ENCODE measurements around the gene KCNN1. TPM values are rescaled to one million over a fixed set of nuclear protein-coding genes. Genes with fewer than 3 reads are reported as not detected.

The KCNN1 gene
- total RNA-seq, 1 experiment from 2014 or later, result 9.2 TPM

- H3K36me3 Mint-ChIP-seq (ENCODE audit: insufficient read depth in 1 of 3, low read depth in 3 of 3), result peaks cover 0 to 4% (median 0%) of the 10 kb centered on the region in 3 experiments; a peak in 2 of 7 replicates
- no peak overlapping the region for H3K14ac ChIP-seq (ENCODE audit: insufficient read depth, low read length)
- no peak overlapping the region for H2BK120ac ChIP-seq (ENCODE audit: low read depth, low read length, poor library complexity, severe bottlenecking)
- H2BK20ac ChIP-seq (ENCODE audit: low read depth, low read length, poor library complexity, severe bottlenecking), result no peak overlapping the region
- H3K27ac Mint-ChIP-seq, result no peak overlapping the region
- H4K5ac ChIP-seq (ENCODE audit: insufficient read length, low read depth, low read length), result no peak overlapping the region
- no peak for DNase-seq
- H4K8ac ChIP-seq (replicated peaks; ENCODE audit: insufficient read length, low read depth, low read length), result no peak overlapping the region
- no peaks in the 10 kb centered on the region for H3K79me2 ChIP-seq (ENCODE audit: insufficient read depth, low read length)
- H3K27me3 ChIP-seq (ENCODE audit: insufficient read depth, low read length), result peaks cover 27% of the 10 kb centered on the region; the same call in 1 of the 2 replicates
- H3K4me1 ChIP-seq (ENCODE audit: insufficient read depth, low read length), result peaks cover 1% of the 10 kb centered on the region; the same call in 1 of the 2 replicates
- H3K18ac ChIP-seq (ENCODE audit: insufficient read length, low read depth, low read length), result peak overlapping the region; percentile 24
- no peak overlapping the region for H2BK5ac ChIP-seq (ENCODE audit: insufficient read length, low read length)
- no peak overlapping the region for H3K9ac ChIP-seq (ENCODE audit: extremely low read depth, insufficient read length, low read length)
- no CpG with 5 or more reads among the region's 16 CpGs for WGBS (ENCODE audit: extremely low coverage, insufficient read length, low lambda C conversion rate)
- no peak overlapping the region for H2AK5ac ChIP-seq (ENCODE audit: insufficient read length, low read length)
- no peak overlapping the region for H3K4ac ChIP-seq (ENCODE audit: low read depth, low read length)
- no peaks in the 10 kb centered on the region for H4K20me1 ChIP-seq (ENCODE audit: control insufficient read depth, insufficient read depth, insufficient read length)
- peaks cover 49% of the 10 kb centered on the region for H3K27me3 Mint-ChIP-seq (ENCODE audit: low read depth)
- peak overlapping the region; percentile 63 for H3K4me2 ChIP-seq (ENCODE audit: insufficient read depth, insufficient read length, low read length)
- no peak overlapping the region for H3K23ac ChIP-seq (ENCODE audit: insufficient read length, low read depth, low read length)
- H2BK12ac ChIP-seq (ENCODE audit: insufficient read length, low read depth, low read length), result no peak overlapping the region
- H3T11ph ChIP-seq (ENCODE audit: low read length), result no peak overlapping the region
- peaks cover 39% of the 10 kb centered on the region for H3K23me2 ChIP-seq (ENCODE audit: insufficient read length, low read depth, low read length, poor library complexity, severe bottlenecking)
- no peaks in the 10 kb centered on the region for H3K79me1 ChIP-seq (ENCODE audit: insufficient read depth, low read depth, low read length, poor library complexity, severe bottlenecking)
- H3K9me3 Mint-ChIP-seq, result no peaks in the 10 kb centered on the region; a peak in 1 of 5 replicates
- no peak overlapping the region for H2AFZ ChIP-seq (ENCODE audit: low read length)
- peaks cover 29 to 40% of the 10 kb centered on the region in 2 experiments for H3K4me1 Mint-ChIP-seq
- no peak overlapping the region for H2BK15ac ChIP-seq (ENCODE audit: low read depth, low read length)
- peak overlapping the region; percentile 59 to 84 for H3K4me3 Mint-ChIP-seq
- no peaks in the 10 kb centered on the region for H3K9me3 ChIP-seq (ENCODE audit: control insufficient read depth, low read depth, low read length)
- TF ChIP-seq, protein P1, sequence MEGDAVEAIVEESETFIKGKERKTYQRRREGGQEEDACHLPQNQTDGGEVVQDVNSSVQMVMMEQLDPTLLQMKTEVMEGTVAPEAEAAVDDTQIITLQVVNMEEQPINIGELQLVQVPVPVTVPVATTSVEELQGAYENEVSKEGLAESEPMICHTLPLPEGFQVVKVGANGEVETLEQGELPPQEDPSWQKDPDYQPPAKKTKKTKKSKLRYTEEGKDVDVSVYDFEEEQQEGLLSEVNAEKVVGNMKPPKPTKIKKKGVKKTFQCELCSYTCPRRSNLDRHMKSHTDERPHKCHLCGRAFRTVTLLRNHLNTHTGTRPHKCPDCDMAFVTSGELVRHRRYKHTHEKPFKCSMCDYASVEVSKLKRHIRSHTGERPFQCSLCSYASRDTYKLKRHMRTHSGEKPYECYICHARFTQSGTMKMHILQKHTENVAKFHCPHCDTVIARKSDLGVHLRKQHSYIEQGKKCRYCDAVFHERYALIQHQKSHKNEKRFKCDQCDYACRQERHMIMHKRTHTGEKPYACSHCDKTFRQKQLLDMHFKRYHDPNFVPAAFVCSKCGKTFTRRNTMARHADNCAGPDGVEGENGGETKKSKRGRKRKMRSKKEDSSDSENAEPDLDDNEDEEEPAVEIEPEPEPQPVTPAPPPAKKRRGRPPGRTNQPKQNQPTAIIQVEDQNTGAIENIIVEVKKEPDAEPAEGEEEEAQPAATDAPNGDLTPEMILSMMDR (conservative IDR thresholded peaks at IDR 0.05), result no peak
- no peak overlapping the region for H4K91ac ChIP-seq (ENCODE audit: insufficient read length, low read depth, low read length)
- H3K27ac ChIP-seq (ENCODE audit: insufficient read length, low read depth, low read length), result no peak overlapping the region
- no peak overlapping the region for H3K56ac ChIP-seq (ENCODE audit: insufficient read length, low read depth, low read length)
These were observed 18.4 kb upstream of the KCNN1 start for GRCh38 chr19:17948514-17948900.

Data from H9 (cell line).